Activated T-helper 1 cell treated with anti-CD3 and anti-CD28 coated beads, Interleukin-2, amount 50 U/mL, for 16 hours (primary cell): ENCODE data around the gene ADAM22.

Experiments
- DNase-seq, 2 donors: peaks; one replicate each; pipeline ENCODE4 v3.0.0-alpha.2; 2020; ENCODE audit warnings: low read depth in 1 of 2, low spot score in 1 of 2

ADAM22 gene

GRCh38 chr7:88037050-88037449, 103.0 kb downstream of the ADAM22 start:
- no peak for DNase-seq

GRCh38 chr7:88040694-88041093, 106.6 kb downstream of the ADAM22 start:
- DNase-seq, result no peak

- no peak for DNase-seq
These were observed 107.5 kb downstream of the ADAM22 start for GRCh38 chr7:88041583-88041982.

- no peak for DNase-seq
These were observed 108.1 kb downstream of the ADAM22 start for GRCh38 chr7:88042157-88042556.

GRCh38 chr7:88042803-88043202, 108.8 kb downstream of the ADAM22 start:
- no peak for DNase-seq

GRCh38 chr7:88044069-88044468, 110.0 kb downstream of the ADAM22 start:
- no peak for DNase-seq

GRCh38 chr7:88046839-88047573, 113.0 kb downstream of the ADAM22 start:
- DNase-seq, result no peak

GRCh38 chr7:88057655-88058054, 123.6 kb downstream of the ADAM22 start:
- DNase-seq, result no peak

- DNase-seq, result no peak
These were observed 128.2 kb downstream of the ADAM22 start for GRCh38 chr7:88062238-88062637.

- DNase-seq, result no peak
These were observed 135.0 kb downstream of the ADAM22 start for GRCh38 chr7:88069093-88069492.

- no peak for DNase-seq
These were observed 138.1 kb downstream of the ADAM22 start for GRCh38 chr7:88071994-88072714.

- no peak for DNase-seq
These were observed 138.6 kb downstream of the ADAM22 start for GRCh38 chr7:88072715-88073055.

GRCh38 chr7:88073626-88074025, 139.6 kb downstream of the ADAM22 start:
- no peak for DNase-seq

- no peak for DNase-seq
These were observed 141.2 kb downstream of the ADAM22 start for GRCh38 chr7:88075216-88075615.

- no peak for DNase-seq
These were observed 149.8 kb downstream of the ADAM22 start for GRCh38 chr7:88083883-88084282.

- DNase-seq, result no peak
These were observed 155.5 kb downstream of the ADAM22 start for GRCh38 chr7:88089561-88089960.

- DNase-seq, result no peak
These were observed 156.2 kb downstream of the ADAM22 start for GRCh38 chr7:88090240-88090639.

- no peak for DNase-seq
These were observed 156.6 kb downstream of the ADAM22 start for GRCh38 chr7:88090671-88091070.

GRCh38 chr7:88091988-88092675, 158.1 kb downstream of the ADAM22 start:
- no peak for DNase-seq

- no peak for DNase-seq
These were observed 158.6 kb downstream of the ADAM22 start for GRCh38 chr7:88092676-88092999.

GRCh38 chr7:88101769-88102168, 167.7 kb downstream of the ADAM22 start:
- DNase-seq, result no peak

GRCh38 chr7:88102675-88103074, 168.6 kb downstream of the ADAM22 start:
- no peak for DNase-seq
